Activated naive CD4-positive, alpha-beta T cell treated with anti-CD3 and anti-CD28 coated beads, Interleukin-2, amount 50 U/mL, for 72 hours (primary cell): ENCODE results near the gene IMMP2L. TPM values are rescaled to one million over a fixed set of nuclear protein-coding genes. Genes with fewer than 3 reads are reported as not detected.

Source experiments
- ATAC-seq, 2 donors: fragments of 150-1000 bp; cut with Tn5 transposase; 2 replicates each; pipeline ENCODE4 v1.10.0; 2021; ENCODE audit warnings: mild to moderate bottlenecking in 2 of 2, moderate library complexity in 2 of 2
- DNase-seq, 2 donors: peaks; one replicate each; pipeline ENCODE4 v3.0.0; 2021 to 2022; ENCODE audit warnings: low spot score in 2 of 2
- H3K27ac Mint-ChIP-seq, 2 donors: one replicate each; pipeline ENCODE4 v1.8.0; 2022; ENCODE audit warnings: mild to moderate bottlenecking in 2 of 2, mixed read lengths in 2 of 2
- H3K36me3 Mint-ChIP-seq, 2 donors: one replicate each; pipeline ENCODE4 v1.8.0; 2022; ENCODE audit warnings: mixed read lengths in 2 of 2
- H3K9me3 Mint-ChIP-seq, 2 donors: one replicate each; pipeline ENCODE4 v1.8.0; 2022; ENCODE audit warnings: mixed read lengths in 2 of 2
- total RNA-seq, 2 donors: library from RNA; stranded (reverse); gene quantifications; one replicate each; pipeline ENCODE4 v1.2.3, GENCODE V29; 2022

IMMP2L gene
- total RNA-seq, 2 donors from 2014 or later: 11.8 to 18.2 TPM

- Mint-ChIP-seq H3K36me3 (peaks cover 8 to 11% of the 10 kb centered on the region in 2 donors), H3K9me3 (peaks cover 11 to 14% of the 10 kb centered on the region in 2 donors), H3K27ac (no peak overlapping the region)
- no peak for ATAC-seq
- DNase-seq: no peak
Measured at GRCh38 chr7:111568870-111569462, 6.7 kb upstream of the IMMP2L start.

- H3K27ac Mint-ChIP-seq: no peak overlapping the region
- DNase-seq: no peak
- ATAC-seq: no peak
- H3K36me3 Mint-ChIP-seq: peaks cover 11 to 13% of the 10 kb centered on the region in 2 donors
- peaks cover 11 to 14% of the 10 kb centered on the region in 2 donors for H3K9me3 Mint-ChIP-seq
Measured at GRCh38 chr7:111568419-111568818, 6.1 kb upstream of the IMMP2L start.

DNA sequence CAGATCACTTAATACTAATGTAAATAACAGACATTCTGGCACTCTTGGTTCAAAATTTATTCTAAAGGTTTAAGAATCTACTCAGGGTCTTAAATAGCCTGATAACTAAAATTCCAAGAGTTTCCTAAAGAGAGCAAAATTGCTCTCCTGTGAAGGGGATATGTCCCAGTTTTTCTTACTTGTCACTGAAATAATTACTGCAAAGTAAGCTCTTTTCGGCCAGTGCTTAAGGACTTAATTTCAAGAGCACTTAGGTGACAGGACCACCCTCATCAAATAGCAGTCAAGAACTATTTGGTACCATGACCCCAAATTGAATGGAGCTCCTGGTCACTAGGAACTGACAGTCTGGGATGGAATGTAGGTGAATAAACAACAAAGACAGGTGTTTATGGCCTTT, 1.8 kb upstream of the IMMP2L start:
- Mint-ChIP-seq H3K27ac (peak overlapping the region in 1 of 2 donors; percentile 88), H3K9me3 (no peaks in the 10 kb centered on the region), H3K36me3 (peaks cover 6 to 7% of the 10 kb centered on the region in 2 donors)
- ATAC-seq (no peak), DNase-seq (no peak)

GRCh38 chr7:111561654-111561903, 713 bp downstream of the IMMP2L start:
- Mint-ChIP-seq H3K27ac (peak overlapping the region; percentile 88 to 90), H3K36me3 (peaks cover 17 to 26% of the 10 kb centered on the region in 2 donors), H3K9me3 (peaks cover 0 to 9% of the 10 kb centered on the region in 2 donors)
- DNase-seq (peak in 1 of 2 donors; percentile 10), ATAC-seq (no peak)

DNA sequence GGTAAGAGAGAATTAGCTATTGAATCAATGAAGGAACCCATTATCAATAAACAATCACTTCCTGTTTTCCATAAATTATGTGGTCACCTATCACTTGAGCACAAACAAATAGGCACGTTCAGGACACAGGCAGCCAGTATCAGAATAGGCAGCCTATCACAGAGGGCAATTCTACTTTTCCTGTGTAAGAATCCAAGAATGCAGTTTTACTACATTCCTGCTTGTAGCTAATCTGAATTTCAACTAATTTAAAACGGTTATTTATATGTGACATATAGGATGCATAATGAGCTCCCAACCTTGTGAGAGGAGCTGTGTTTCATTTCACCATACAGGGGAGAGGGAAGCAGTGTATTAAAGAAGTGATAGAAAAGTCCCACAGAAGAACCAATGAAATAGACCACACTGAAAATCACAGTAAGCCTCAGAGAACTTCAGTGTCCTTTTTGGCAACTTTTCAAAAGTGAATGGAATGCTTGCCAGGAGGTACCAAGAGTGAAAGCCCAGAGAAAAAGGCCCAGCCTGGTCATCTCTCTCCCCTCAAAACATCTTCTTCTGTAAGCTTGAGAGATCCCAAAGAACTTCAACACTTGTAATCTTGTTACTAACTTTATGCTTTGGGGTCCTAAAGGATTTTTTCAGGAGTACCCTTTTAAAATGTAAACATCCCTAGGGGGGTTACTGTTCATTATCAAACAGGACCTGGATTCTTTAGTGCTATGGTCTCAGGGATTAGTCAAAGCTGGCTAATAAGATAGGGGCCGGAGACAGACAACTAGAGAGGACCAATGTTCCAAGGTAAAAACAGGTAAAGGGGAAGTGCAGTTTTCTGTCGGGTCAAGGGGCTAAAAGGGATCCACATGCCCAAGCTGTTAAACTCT, 1.3 kb downstream of the IMMP2L start:
- Mint-ChIP-seq H3K9me3 (peaks cover 0 to 9% of the 10 kb centered on the region in 2 donors), H3K36me3 (peaks cover 18 to 31% of the 10 kb centered on the region in 2 donors), H3K27ac (peak overlapping the region; percentile 88 to 90)
- no peak for DNase-seq
- no peak for ATAC-seq

DNA sequence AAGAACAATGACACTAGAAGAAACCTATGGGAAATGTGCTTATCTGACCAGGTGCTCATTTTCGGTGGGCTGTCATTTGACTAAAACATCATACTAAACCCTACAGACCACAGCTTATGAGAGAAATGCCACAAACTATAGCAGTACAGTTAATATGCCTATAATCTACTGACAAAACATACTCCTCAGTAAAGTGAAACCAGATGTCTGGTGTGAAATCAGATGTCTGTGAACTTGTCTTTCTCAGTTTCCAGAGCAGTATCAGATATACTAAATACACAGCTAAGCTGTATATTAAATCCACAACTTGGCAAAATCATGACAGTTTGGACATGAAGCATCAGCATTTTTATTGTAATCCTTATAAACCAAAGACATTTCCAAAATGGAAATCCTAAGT, 3.3 kb downstream of the IMMP2L start:
- H3K36me3 Mint-ChIP-seq: peaks cover 24 to 44% of the 10 kb centered on the region in 2 donors
- ATAC-seq: no peak
- H3K9me3 Mint-ChIP-seq: peaks cover 0 to 9% of the 10 kb centered on the region in 2 donors
- DNase-seq: no peak
- no peak overlapping the region for H3K27ac Mint-ChIP-seq

DNA sequence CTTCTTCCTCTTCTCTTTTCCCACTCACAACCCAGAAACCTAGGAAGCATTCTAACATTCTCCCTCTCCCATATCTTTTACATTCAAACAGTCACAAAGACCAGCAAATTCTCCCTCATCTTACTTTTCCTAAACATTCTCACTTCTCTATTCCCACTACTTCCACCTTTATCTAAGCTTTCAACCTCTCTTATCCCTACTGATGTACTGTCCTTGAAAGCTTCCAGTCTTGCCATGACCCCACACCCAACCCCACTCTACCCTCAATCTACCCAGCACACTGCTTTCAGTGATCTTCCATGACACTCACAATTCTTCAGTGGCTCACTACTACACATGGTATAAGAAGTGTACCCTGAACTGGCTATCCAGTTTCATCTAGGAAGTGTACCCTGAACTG, 5.3 kb downstream of the IMMP2L start:
- Mint-ChIP-seq H3K27ac (no peak overlapping the region), H3K36me3 (peaks cover 24 to 40% of the 10 kb centered on the region in 2 donors), H3K9me3 (peaks cover 0 to 9% of the 10 kb centered on the region in 2 donors)
- DNase-seq: no peak
- no peak for ATAC-seq

- Mint-ChIP-seq H3K27ac (no peak overlapping the region), H3K36me3 (peaks cover 18 to 50% of the 10 kb centered on the region in 2 donors), H3K9me3 (peaks cover 0 to 9% of the 10 kb centered on the region in 2 donors)
- no peak for ATAC-seq
- DNase-seq: no peak
Measured at GRCh38 chr7:111554086-111554485, 8.2 kb downstream of the IMMP2L start.

GRCh38 chr7:111541067-111541466, 21.2 kb downstream of the IMMP2L start:
- Mint-ChIP-seq H3K27ac (no peak overlapping the region), H3K36me3 (peaks cover 0 to 17% of the 10 kb centered on the region in 2 donors), H3K9me3 (no peaks in the 10 kb centered on the region)
- DNase-seq (no peak), ATAC-seq (no peak)

GRCh38 chr7:111540199-111540815, 22.0 kb downstream of the IMMP2L start:
- H3K27ac Mint-ChIP-seq: no peak overlapping the region
- no peak for ATAC-seq
- H3K9me3 Mint-ChIP-seq: no peaks in the 10 kb centered on the region
- peaks cover 0 to 17% of the 10 kb centered on the region in 2 donors for H3K36me3 Mint-ChIP-seq
- no peak for DNase-seq

GRCh38 chr7:111537134-111537533, 25.2 kb downstream of the IMMP2L start:
- DNase-seq (no peak), ATAC-seq (no peak)
- Mint-ChIP-seq H3K36me3 (peaks cover 0 to 17% of the 10 kb centered on the region in 2 donors), H3K9me3 (no peaks in the 10 kb centered on the region), H3K27ac (no peak overlapping the region)

DNA sequence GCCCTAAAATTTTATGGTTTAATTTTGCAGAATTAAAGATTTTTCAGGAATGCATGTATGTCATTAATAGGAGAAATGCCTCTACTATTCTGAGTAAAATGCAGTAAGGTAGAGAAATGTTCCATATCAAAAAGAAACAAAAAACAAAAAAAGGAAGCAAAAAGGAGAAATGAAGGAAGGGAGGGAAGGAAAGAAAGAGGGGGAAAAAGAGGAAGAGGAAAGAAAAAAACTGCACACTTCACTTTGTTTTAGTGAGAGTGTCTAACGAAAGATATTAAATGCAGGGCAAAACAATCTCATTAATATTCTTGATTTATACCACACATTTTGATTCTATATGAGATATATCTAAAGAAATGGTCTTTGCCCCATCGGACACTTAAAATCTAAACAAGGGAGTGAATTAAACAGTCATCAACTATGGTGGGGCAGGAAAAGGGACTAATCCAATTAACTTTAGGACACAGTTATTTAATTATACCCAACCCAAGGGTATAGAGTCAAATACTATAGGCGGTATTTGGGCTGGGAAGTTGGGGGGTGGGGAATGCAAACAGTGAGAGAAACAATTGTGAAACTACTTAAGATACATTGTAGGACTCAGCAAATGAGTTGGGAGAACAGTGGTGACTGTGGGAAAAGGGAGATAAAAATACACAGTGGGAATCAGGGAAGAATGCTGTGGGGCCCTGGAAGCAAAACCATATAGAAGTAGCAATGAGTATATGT, 27.0 kb downstream of the IMMP2L start:
- ATAC-seq (no peak), DNase-seq (no peak)
- Mint-ChIP-seq H3K27ac (no peak overlapping the region), H3K36me3 (peaks cover 0 to 10% of the 10 kb centered on the region in 2 donors), H3K9me3 (no peaks in the 10 kb centered on the region)

DNA sequence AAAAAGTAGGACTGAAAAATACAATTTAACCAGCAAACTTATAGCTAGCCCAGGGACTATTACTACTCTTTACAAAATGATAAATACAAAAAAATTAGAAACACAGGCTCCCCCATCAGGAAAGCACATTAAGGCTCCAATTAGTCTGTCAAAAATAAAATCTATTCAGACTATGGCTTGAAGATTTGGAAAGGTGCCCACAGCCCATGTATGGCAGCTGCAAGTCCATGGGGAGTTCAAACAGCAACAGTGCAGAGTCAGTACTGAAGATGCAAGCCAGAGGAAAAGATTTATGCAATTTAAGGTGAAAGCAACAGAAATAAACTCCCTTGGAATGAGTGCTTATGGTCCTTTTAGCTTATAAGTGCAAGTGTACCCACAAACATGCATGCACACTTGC, 29.7 kb downstream of the IMMP2L start:
- ATAC-seq (no peak), DNase-seq (no peak)
- H3K27ac Mint-ChIP-seq: no peak overlapping the region
- no peaks in the 10 kb centered on the region for H3K9me3 Mint-ChIP-seq
- H3K36me3 Mint-ChIP-seq: peaks cover 0 to 2% of the 10 kb centered on the region in 2 donors

DNA sequence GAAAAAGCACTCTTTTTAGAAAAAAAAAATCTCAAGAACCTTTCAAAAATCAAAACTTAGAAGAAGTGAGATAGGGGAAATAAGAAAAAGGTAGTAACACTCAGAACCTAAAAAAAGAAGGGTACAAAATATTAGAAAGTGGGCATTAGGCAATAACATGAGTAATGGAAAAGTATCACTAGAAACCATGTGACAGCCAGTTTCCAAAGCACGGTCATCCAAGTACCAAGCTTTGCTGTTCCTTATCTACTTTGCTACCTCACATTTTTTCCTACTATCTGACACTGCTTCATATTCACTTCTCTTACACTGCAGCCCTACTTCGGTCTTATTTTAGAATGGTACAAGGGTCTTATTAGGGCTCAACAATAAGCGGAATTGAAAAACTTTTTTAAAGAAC, 30.3 kb downstream of the IMMP2L start:
- no peak for ATAC-seq

GRCh38 chr7:111530356-111530668, 32.0 kb downstream of the IMMP2L start:
- no peak for ATAC-seq
- no peak for DNase-seq
- Mint-ChIP-seq H3K9me3 (no peaks in the 10 kb centered on the region), H3K27ac (no peak overlapping the region), H3K36me3 (no peaks in the 10 kb centered on the region)

More for the DNA sequence above, 30.3 kb downstream of the IMMP2L start:
- no peak for DNase-seq
- no peaks in the 10 kb centered on the region for H3K36me3 Mint-ChIP-seq
- H3K27ac Mint-ChIP-seq: no peak overlapping the region
- H3K9me3 Mint-ChIP-seq: no peaks in the 10 kb centered on the region

DNA sequence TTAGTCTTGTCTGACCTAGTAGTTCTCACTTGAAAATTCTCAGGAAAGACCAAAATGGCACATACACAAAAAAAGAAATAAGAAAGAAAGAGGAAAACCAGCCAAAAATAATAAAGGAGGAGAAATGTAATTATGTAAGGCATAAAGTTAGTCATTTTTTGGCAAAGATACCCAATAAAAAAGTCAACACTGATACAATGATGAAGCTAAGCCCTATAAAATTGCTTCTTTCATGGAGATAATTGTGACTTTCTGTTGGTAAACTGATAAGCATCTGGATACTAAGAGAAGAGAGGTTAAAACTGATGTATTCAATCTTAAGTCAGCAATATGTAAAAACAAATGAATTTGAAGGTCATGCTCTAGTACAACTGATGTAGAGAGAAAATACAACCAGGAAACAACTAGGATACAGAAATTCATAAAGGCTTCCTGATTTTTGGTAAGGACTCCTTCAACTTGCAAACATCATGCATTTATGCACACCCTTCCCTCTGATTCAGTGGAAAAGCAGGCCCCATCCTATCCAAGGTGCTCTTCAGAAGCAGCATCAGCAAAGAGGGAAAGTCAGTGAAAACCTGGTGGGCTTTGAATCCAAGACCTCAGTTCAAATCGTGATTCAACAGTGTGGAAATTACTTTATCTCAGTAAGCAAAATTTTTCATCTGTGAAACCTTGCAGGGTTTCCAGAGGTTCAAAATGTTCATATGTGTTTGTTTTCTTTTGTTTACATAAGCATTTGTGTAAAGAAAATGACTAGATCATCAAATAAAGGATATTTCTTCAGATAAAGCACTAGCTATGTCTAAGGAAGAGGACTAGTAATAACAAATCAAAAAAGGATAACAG, 32.6 kb downstream of the IMMP2L start:
- peaks cover 0 to 4% of the 10 kb centered on the region in 2 donors for H3K9me3 Mint-ChIP-seq

More for the DNA sequence above, 32.6 kb downstream of the IMMP2L start:
- no peak overlapping the region for H3K27ac Mint-ChIP-seq
- ATAC-seq (no peak), DNase-seq (no peak)
- peaks cover 0 to 5% of the 10 kb centered on the region in 2 donors for H3K36me3 Mint-ChIP-seq
